Retinal pigment epithelial cell (primary cell): ENCODE data around the gene LCE1F.

ENCODE experiments used
- DNase-seq: peaks from one replicate; pipeline ENCODE4 v3.0.0-alpha.2; 2010; ENCODE audit warnings: low read depth
- H3K4me3 ChIP-seq: 2 replicates; pipeline ENCODE4 v1.5.1; 2011; ENCODE audit warnings: mild to moderate bottlenecking, low read length, control low read depth, moderate library complexity
- CTCF ChIP-seq: conservative IDR thresholded peaks from 2 replicates; pipeline ENCODE4 v1.5.1; 2011; ENCODE audit warnings: low read depth, low read length, control low read depth, inconsistent platforms

Gene LCE1F

GRCh38 chr1:152770411-152770810 lies 4.5 kb upstream of the LCE1F start:
- no peak for TF ChIP-seq CTCF
- no peak overlapping the region for H3K4me3 ChIP-seq
- DNase-seq, result no peak

GRCh38 chr1:152776361-152776760 lies 1.4 kb downstream of the LCE1F start:
- no peak overlapping the region for H3K4me3 ChIP-seq
- TF ChIP-seq CTCF, result no peak
- no peak for DNase-seq

- peak; percentile 38 for TF ChIP-seq CTCF
- DNase-seq, result no peak
- no peak overlapping the region for H3K4me3 ChIP-seq
Measured at GRCh38 chr1:152777510-152778137, 2.7 kb downstream of the LCE1F start.

- no peak for DNase-seq
- no peak for TF ChIP-seq CTCF
- no peak overlapping the region for H3K4me3 ChIP-seq
Measured at GRCh38 chr1:152783095-152783494, 8.2 kb downstream of the LCE1F start.

GRCh38 chr1:152786077-152786476 lies 11.1 kb downstream of the LCE1F start, which contains the start of gene LCE1E:
LCE1E (plus strand) TSS chr1:152786257; CDS start chr1:152787300, 1,043 bp downstream.
- no peak for DNase-seq
- no peak within 1 kb of the TSS for H3K4me3 ChIP-seq
- peak; percentile 3 for TF ChIP-seq CTCF

- H3K4me3 ChIP-seq, result no peak overlapping the region
- DNase-seq, result no peak
- no peak for TF ChIP-seq CTCF
Measured at GRCh38 chr1:152795686-152796085, 20.7 kb downstream of the LCE1F start.

GRCh38 chr1:152796421-152796820 lies 21.5 kb downstream of the LCE1F start, which contains the start of gene LCE1D:
LCE1D (plus strand) TSS chr1:152796721; CDS start chr1:152797795, 1,074 bp downstream.
- H3K4me3 ChIP-seq, result no peak within 1 kb of the TSS
- DNase-seq, result no peak
- no peak for TF ChIP-seq CTCF
